Muscle layer of colon (tissue), 2 donors: Measurements from ENCODE around the gene MBD6.

Experiments
- H3K27ac ChIP-seq: one replicate; pipeline ENCODE4 v1.7.0; 2013; ENCODE audit warnings: low read depth, mild to moderate bottlenecking, low read length, moderate library complexity
- H3K27me3 ChIP-seq, 2 donors: one replicate each; pipeline ENCODE4 v1.7.0; 2013; ENCODE audit warnings: low read length in 2 of 2, mild to moderate bottlenecking in 2 of 2; ENCODE audit not compliant: insufficient read depth in 2 of 2, control insufficient read depth in 1 of 2
- H3K36me3 ChIP-seq: one replicate; pipeline ENCODE4 v1.7.0; 2013; ENCODE audit warnings: mild to moderate bottlenecking, low read length; ENCODE audit not compliant: insufficient read depth
- H3K4me1 ChIP-seq: one replicate; pipeline ENCODE4 v1.7.0; 2013; ENCODE audit warnings: mild to moderate bottlenecking, low read length; ENCODE audit not compliant: insufficient read depth
- H3K4me3 ChIP-seq, 2 donors: one replicate each; pipeline ENCODE4 v1.7.0; 2013; ENCODE audit warnings: low read length in 2 of 2, low read depth in 1 of 2, mild to moderate bottlenecking in 1 of 2, moderate library complexity in 1 of 2
- H3K9ac ChIP-seq: one replicate; pipeline ENCODE4 v1.7.0; 2013; ENCODE audit warnings: low read length
- H3K9me3 ChIP-seq: one replicate; pipeline ENCODE4 v1.7.0; 2013; ENCODE audit warnings: mild to moderate bottlenecking, low read length
- donor health status: abdominal sarcoma.
- donor health status: Adenocarcinoma of cecum.

MBD6 gene

GRCh38 chr12:57522011-57522886 is at the start of gene MBD6:
TSS of gene MBD6 (plus strand) at chr12:57522824. CDS start at chr12:57524304, 1,480 bp downstream.
- Histone ChIP-seq H3K4me1 (peaks cover 58% of the 10 kb centered on the region), H3K27ac (peak within 1 kb of the TSS; percentile 83), H3K9me3 (no peaks in the 10 kb centered on the region), H3K27me3 (no peaks in the 10 kb centered on the region), H3K36me3 (peaks cover 33% of the 10 kb centered on the region), H3K4me3 (peak within 1 kb of the TSS; percentile 55 to 71), H3K9ac (peak within 1 kb of the TSS; percentile 55)

GRCh38 chr12:57473392-57473791 is 49.2 kb upstream of the MBD6 start:
- Histone ChIP-seq H3K27me3 (peaks cover 22 to 47% of the 10 kb centered on the region in 2 donors), H3K36me3 (no peaks in the 10 kb centered on the region), H3K9me3 (no peaks in the 10 kb centered on the region), H3K4me1 (peaks cover 6% of the 10 kb centered on the region), H3K9ac (no peak overlapping the region), H3K27ac (no peak overlapping the region), H3K4me3 (no peak overlapping the region)

GRCh38 chr12:57473886-57474285 is 48.7 kb upstream of the MBD6 start:
- Histone ChIP-seq H3K4me3 (no peak overlapping the region), H3K4me1 (peaks cover 6% of the 10 kb centered on the region), H3K9ac (no peak overlapping the region), H3K27me3 (peaks cover 22 to 48% of the 10 kb centered on the region in 2 donors), H3K9me3 (no peaks in the 10 kb centered on the region), H3K36me3 (no peaks in the 10 kb centered on the region), H3K27ac (no peak overlapping the region)

- H3K9ac ChIP-seq = no peak overlapping the region
- no peaks in the 10 kb centered on the region for H3K9me3 ChIP-seq
- peaks cover 22 to 48% of the 10 kb centered on the region in 2 donors for H3K27me3 ChIP-seq
- H3K36me3 ChIP-seq = no peaks in the 10 kb centered on the region
- H3K27ac ChIP-seq = no peak overlapping the region
- H3K4me1 ChIP-seq = peaks cover 6% of the 10 kb centered on the region
- H3K4me3 ChIP-seq = no peak overlapping the region
These were observed 48.2 kb upstream of the MBD6 start for GRCh38 chr12:57474430-57474829.

GRCh38 chr12:57474862-57475261 is 47.8 kb upstream of the MBD6 start:
- Histone ChIP-seq H3K27me3 (peaks cover 22 to 48% of the 10 kb centered on the region in 2 donors), H3K9ac (no peak overlapping the region), H3K27ac (no peak overlapping the region), H3K4me1 (peaks cover 6% of the 10 kb centered on the region), H3K36me3 (no peaks in the 10 kb centered on the region), H3K4me3 (no peak overlapping the region), H3K9me3 (no peaks in the 10 kb centered on the region)

- Histone ChIP-seq H3K9me3 (no peaks in the 10 kb centered on the region), H3K36me3 (no peaks in the 10 kb centered on the region), H3K4me3 (peak overlapping the region; percentile 56 to 62), H3K4me1 (peaks cover 6% of the 10 kb centered on the region), H3K27me3 (peaks cover 22 to 48% of the 10 kb centered on the region in 2 donors), H3K27ac (no peak overlapping the region), H3K9ac (no peak overlapping the region)
These were observed 47.1 kb upstream of the MBD6 start for GRCh38 chr12:57475271-57476161.

GRCh38 chr12:57476162-57476992 is 46.2 kb upstream of the MBD6 start:
- H3K4me3 ChIP-seq = peak overlapping the region; percentile 56 to 62
- H3K9me3 ChIP-seq = no peaks in the 10 kb centered on the region
- no peak overlapping the region for H3K9ac ChIP-seq
- H3K27me3 ChIP-seq = peaks cover 22 to 48% of the 10 kb centered on the region in 2 donors
- H3K36me3 ChIP-seq = no peaks in the 10 kb centered on the region
- H3K27ac ChIP-seq = no peak overlapping the region
- H3K4me1 ChIP-seq = peaks cover 6% of the 10 kb centered on the region

- Histone ChIP-seq H3K36me3 (no peaks in the 10 kb centered on the region), H3K27ac (no peak overlapping the region), H3K9me3 (no peaks in the 10 kb centered on the region), H3K4me1 (peaks cover 6% of the 10 kb centered on the region), H3K9ac (no peak overlapping the region), H3K27me3 (peaks cover 22 to 45% of the 10 kb centered on the region in 2 donors), H3K4me3 (no peak overlapping the region)
These were observed 45.5 kb upstream of the MBD6 start for GRCh38 chr12:57476993-57477709.

- no peaks in the 10 kb centered on the region for H3K36me3 ChIP-seq
- H3K9ac ChIP-seq = no peak overlapping the region
- no peak overlapping the region for H3K4me3 ChIP-seq
- no peaks in the 10 kb centered on the region for H3K9me3 ChIP-seq
- H3K27me3 ChIP-seq = peaks cover 22 to 45% of the 10 kb centered on the region in 2 donors
- H3K27ac ChIP-seq = no peak overlapping the region
- H3K4me1 ChIP-seq = peaks cover 6% of the 10 kb centered on the region
These were observed 44.6 kb upstream of the MBD6 start for GRCh38 chr12:57477710-57478681.

GRCh38 chr12:57479043-57479375 is 43.6 kb upstream of the MBD6 start:
- no peaks in the 10 kb centered on the region for H3K36me3 ChIP-seq
- H3K27ac ChIP-seq = no peak overlapping the region
- no peaks in the 10 kb centered on the region for H3K9me3 ChIP-seq
- peaks cover 6% of the 10 kb centered on the region for H3K4me1 ChIP-seq
- no peak overlapping the region for H3K9ac ChIP-seq
- peaks cover 20 to 43% of the 10 kb centered on the region in 2 donors for H3K27me3 ChIP-seq
- no peak overlapping the region for H3K4me3 ChIP-seq
